ENCODE data around the gene NUP62.

NUP62 gene

GRCh38 chr19:49881186-49881585 lies 48.1 kb downstream of the NUP62 start:
- DNase-seq (ENCODE audit: low read depth in 2 of 2) = no peak

GRCh38 chr19:49880162-49880869 lies 49.0 kb downstream of the NUP62 start:
- DNase-seq (ENCODE audit: low read depth in 2 of 2) = no peak

- no peak for DNase-seq (ENCODE audit: low read depth in 2 of 2)
Observed at GRCh38 chr19:49879243-49879963, 49.9 kb downstream of the NUP62 start.

GRCh38 chr19:49878744-49879070 lies 50.6 kb downstream of the NUP62 start:
- DNase-seq (ENCODE audit: low read depth in 2 of 2) = no peak

GRCh38 chr19:49877879-49878743 lies 51.2 kb downstream of the NUP62 start:
- DNase-seq (ENCODE audit: low read depth in 2 of 2) = peak; percentile 95 to 96

- peak; percentile 94 to 98 for DNase-seq (ENCODE audit: low read depth in 2 of 2)
Observed at GRCh38 chr19:49877020-49877878, 52.1 kb downstream of the NUP62 start, which contains the start of the genes AKT1S1 and TBC1D17. Gene AKT1S1 (minus strand): TSS chr19:49877355. CDS start chr19:49873295, 4,060 bp downstream. Gene TBC1D17 (plus strand): TSS chr19:49877702. CDS start chr19:49877724, 22 bp downstream.

- DNase-seq (ENCODE audit: low read depth in 2 of 2) = peak; percentile 92 to 96
Observed at GRCh38 chr19:49876422-49877019, 52.8 kb downstream of the NUP62 start.

GRCh38 chr19:49875857-49876421 lies 53.4 kb downstream of the NUP62 start:
- DNase-seq (ENCODE audit: low read depth in 2 of 2) = peak; percentile 33 to 53

GRCh38 chr19:49875177-49875576 lies 54.1 kb downstream of the NUP62 start:
- no peak for DNase-seq (ENCODE audit: low read depth in 2 of 2)

- no peak for DNase-seq (ENCODE audit: low read depth in 2 of 2)
Observed at GRCh38 chr19:49874503-49875157, 54.7 kb downstream of the NUP62 start.

GRCh38 chr19:49873834-49874233 lies 55.5 kb downstream of the NUP62 start:
- no peak for DNase-seq (ENCODE audit: low read depth in 2 of 2)

GRCh38 chr19:49873129-49873521 lies 56.2 kb downstream of the NUP62 start:
- no peak for DNase-seq (ENCODE audit: low read depth in 2 of 2)

- DNase-seq (ENCODE audit: low read depth in 2 of 2) = no peak
Observed at GRCh38 chr19:49872245-49873128, 56.8 kb downstream of the NUP62 start.

- DNase-seq (ENCODE audit: low read depth in 2 of 2) = no peak
Observed at GRCh38 chr19:49871349-49871985, 57.8 kb downstream of the NUP62 start.

GRCh38 chr19:49870309-49870901 lies 58.9 kb downstream of the NUP62 start:
- no peak for DNase-seq (ENCODE audit: low read depth in 2 of 2)

- peak; percentile 78 for DNase-seq (ENCODE audit: low read depth in 2 of 2)
Observed at GRCh38 chr19:49869484-49870308, 59.6 kb downstream of the NUP62 start.

GRCh38 chr19:49869009-49869483 lies 60.3 kb downstream of the NUP62 start:
- no peak for DNase-seq (ENCODE audit: low read depth in 2 of 2)
